ENCODE measurements around the gene ANO3.

DNA sequence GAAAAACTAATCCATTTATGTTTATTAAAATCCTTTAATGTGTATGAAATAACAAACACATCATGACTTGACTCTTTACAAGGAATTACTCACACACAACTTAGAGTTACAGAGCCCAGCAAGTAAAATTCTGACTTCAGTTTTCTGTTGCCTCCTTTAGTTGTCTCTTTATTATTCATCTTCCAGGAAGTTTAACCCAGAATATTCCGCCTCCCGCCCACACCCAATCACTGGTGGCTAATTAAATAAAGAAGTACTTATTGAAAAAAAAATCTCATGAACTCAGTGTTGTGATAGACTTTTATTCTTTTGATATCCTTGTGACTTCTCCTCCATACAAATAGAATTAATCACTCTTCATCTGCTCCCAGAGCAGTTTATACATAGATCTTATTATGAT is 178.2 kb downstream of the ANO3 start:
- TF ChIP-seq, protein P1, sequence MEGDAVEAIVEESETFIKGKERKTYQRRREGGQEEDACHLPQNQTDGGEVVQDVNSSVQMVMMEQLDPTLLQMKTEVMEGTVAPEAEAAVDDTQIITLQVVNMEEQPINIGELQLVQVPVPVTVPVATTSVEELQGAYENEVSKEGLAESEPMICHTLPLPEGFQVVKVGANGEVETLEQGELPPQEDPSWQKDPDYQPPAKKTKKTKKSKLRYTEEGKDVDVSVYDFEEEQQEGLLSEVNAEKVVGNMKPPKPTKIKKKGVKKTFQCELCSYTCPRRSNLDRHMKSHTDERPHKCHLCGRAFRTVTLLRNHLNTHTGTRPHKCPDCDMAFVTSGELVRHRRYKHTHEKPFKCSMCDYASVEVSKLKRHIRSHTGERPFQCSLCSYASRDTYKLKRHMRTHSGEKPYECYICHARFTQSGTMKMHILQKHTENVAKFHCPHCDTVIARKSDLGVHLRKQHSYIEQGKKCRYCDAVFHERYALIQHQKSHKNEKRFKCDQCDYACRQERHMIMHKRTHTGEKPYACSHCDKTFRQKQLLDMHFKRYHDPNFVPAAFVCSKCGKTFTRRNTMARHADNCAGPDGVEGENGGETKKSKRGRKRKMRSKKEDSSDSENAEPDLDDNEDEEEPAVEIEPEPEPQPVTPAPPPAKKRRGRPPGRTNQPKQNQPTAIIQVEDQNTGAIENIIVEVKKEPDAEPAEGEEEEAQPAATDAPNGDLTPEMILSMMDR (IDR thresholded peaks at IDR 0.05; ENCODE audit: insufficient read depth, low read length, poor library complexity, severe bottlenecking), result no peak
- no peak for TF ChIP-seq EZH2phosphoT487 (conservative IDR thresholded peaks at IDR 0.05; ENCODE audit: low read length)
